Panc1 (cell line): ENCODE measurements around the gene PIK3R4. TPM values are rescaled to one million over a fixed set of nuclear protein-coding genes. Genes with fewer than 3 reads are reported as not detected.

ENCODE experiments used
- ATAC-seq: fragments of 200-7000 bp; cut with Tn5 transposase; 2 replicates; pipeline ENCODE4 v1.9.1; 2020; ENCODE audit warnings: mild to moderate bottlenecking, moderate library complexity
- BruUV-seq: library from RNA; stranded (reverse); fragments of 400-500 nt; replicated peaks from 2 replicates; lab custom pipeline; 2021; lab: Mats Ljungman, UMichigan
- CTCF ChIA-PET: fragments of 300-600 bp; sonication (Branson Sonifier 250); formaldehyde crosslinking; loops from one replicate; lab custom pipeline; 2022; ENCODE audit warnings: antibody characterized with exemption; lab: Charles Lee
- POLR2A ChIA-PET: fragments of 300-600 bp; sonication (Branson Sonifier 250); formaldehyde crosslinking; loops from one replicate; lab custom pipeline; 2022; ENCODE audit warnings: antibody characterized with exemption; lab: Charles Lee
- DNase-seq: peaks from one replicate; pipeline ENCODE4 v3.0.0-alpha.2; 2010; ENCODE audit warnings: low read depth, low spot score
- H3K27ac ChIP-seq: 2 replicates; pipeline ENCODE4 v1.5.1; 2011; ENCODE audit warnings: mild to moderate bottlenecking, low read length, inconsistent platforms
- H3K27me3 ChIP-seq: fragments of 200-500 bp; sonication (Bioruptor generic); 2 replicates; pipeline ENCODE4 v1.6.0; 2014; ENCODE audit warnings: low read length, inconsistent platforms; ENCODE audit not compliant: control insufficient read depth, insufficient read depth
- H3K36me3 ChIP-seq: fragments of 200-500 bp; sonication (Bioruptor generic); 2 replicates; pipeline ENCODE4 v1.5.1; 2014; ENCODE audit warnings: inconsistent platforms, mild to moderate bottlenecking, low read length, moderate library complexity; ENCODE audit not compliant: control insufficient read depth, insufficient read depth
- H3K4me1 ChIP-seq: 2 replicates; pipeline ENCODE4 v1.5.1; 2011; ENCODE audit warnings: inconsistent platforms, mild to moderate bottlenecking, low read length, moderate library complexity; ENCODE audit not compliant: control insufficient read depth, insufficient read depth
- H3K4me3 ChIP-seq, 2 experiments: 2 replicates each; pipeline ENCODE4 v1.5.1; 2011 to 2012; ENCODE audit warnings: low read depth in 2 of 2, low read length in 2 of 2, mild to moderate bottlenecking in 2 of 2, inconsistent platforms in 1 of 2, moderate library complexity in 1 of 2
- H3K9me3 ChIP-seq: fragments of 200-500 bp; sonication (Bioruptor generic); 2 replicates; pipeline ENCODE4 v1.5.1; 2014; ENCODE audit warnings: low read depth, mild to moderate bottlenecking, inconsistent platforms, low read length, moderate library complexity; ENCODE audit not compliant: control insufficient read depth, insufficient read depth
- POLR2AphosphoS5 ChIP-seq: IDR thresholded peaks from 2 replicates; pipeline ENCODE4 v1.6.1; 2012; ENCODE audit warnings: mild to moderate bottlenecking, low read depth, low read length, moderate library complexity
- REST ChIP-seq, 2 experiments: IDR thresholded peaks; 2 replicates each; pipeline ENCODE4 v1.6.1; 2011 to 2012; ENCODE audit warnings: low read depth in 2 of 2, control low read depth in 1 of 2, low read length in 1 of 2, mild to moderate bottlenecking in 1 of 2, moderate library complexity in 1 of 2; ENCODE audit not compliant: insufficient read depth in 1 of 2
- SIN3A ChIP-seq: IDR thresholded peaks from 2 replicates; pipeline ENCODE4 v1.6.1; 2012; ENCODE audit warnings: low read depth, mild to moderate bottlenecking, low read length, moderate library complexity, borderline replicate concordance; ENCODE audit not compliant: insufficient read depth
- TCF7L2 ChIP-seq: IDR thresholded peaks from 2 replicates; pipeline ENCODE4 v1.6.1; 2011; ENCODE audit warnings: mild to moderate bottlenecking, low read depth, low read length, inconsistent platforms
- in situ Hi-C: cut with HindIII; loops from 2 replicates; pipeline ENCODE4 v1.10.0; 2016; ENCODE audit warnings: low sequenced_read_pairs, low pct_unique_long_range_greater_than_20kb
- intact Hi-C: fragments of 100-400 bp; cut with micrococcal nuclease; formaldehyde crosslinking; loops from one replicate; pipeline ENCODE4 v1.10.0; 2022; ENCODE audit not compliant: unreplicated experiment
- total RNA-seq: library from RNA; stranded (reverse); gene quantifications from one replicate; pipeline ENCODE4 v1.2.1, GENCODE V29; 2021; ENCODE audit not compliant: unreplicated experiment
- TF ChIP-seq, protein P1 (sequence below): fragments of 450-650 bp; IDR thresholded peaks from 2 replicates; pipeline ENCODE4 v1.5.1; 2017; ENCODE audit warnings: mild to moderate bottlenecking

PIK3R4 gene
- total RNA-seq, 1 experiment from 2014 or later = 26.1 TPM

DNA sequence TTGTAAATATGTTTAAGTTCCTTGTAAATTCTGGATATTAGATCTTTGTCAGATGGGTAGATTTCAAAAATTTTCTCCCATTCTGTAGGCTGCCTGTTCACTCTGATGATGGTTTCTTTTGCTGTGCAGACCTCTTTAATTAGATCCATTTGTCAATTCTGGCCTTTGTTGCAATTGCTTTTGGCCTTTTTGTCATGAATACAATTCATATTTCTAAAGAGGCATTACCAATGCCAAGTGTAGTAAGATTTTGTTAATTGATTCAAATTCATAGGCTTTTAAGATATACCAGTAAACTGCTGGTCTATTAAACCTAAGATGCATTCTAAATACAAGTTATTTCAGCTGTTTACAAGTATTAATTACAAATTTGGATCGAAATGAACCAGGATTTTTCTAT, 31.0 kb downstream of the PIK3R4 start:
- BruUV-seq = TSS peak; percentile 19
- H3K27me3 ChIP-seq = no peaks in the 10 kb centered on the region
- ATAC-seq = no peak
- no peaks in the 10 kb centered on the region for H3K4me1 ChIP-seq
- TF ChIP-seq, protein P1, sequence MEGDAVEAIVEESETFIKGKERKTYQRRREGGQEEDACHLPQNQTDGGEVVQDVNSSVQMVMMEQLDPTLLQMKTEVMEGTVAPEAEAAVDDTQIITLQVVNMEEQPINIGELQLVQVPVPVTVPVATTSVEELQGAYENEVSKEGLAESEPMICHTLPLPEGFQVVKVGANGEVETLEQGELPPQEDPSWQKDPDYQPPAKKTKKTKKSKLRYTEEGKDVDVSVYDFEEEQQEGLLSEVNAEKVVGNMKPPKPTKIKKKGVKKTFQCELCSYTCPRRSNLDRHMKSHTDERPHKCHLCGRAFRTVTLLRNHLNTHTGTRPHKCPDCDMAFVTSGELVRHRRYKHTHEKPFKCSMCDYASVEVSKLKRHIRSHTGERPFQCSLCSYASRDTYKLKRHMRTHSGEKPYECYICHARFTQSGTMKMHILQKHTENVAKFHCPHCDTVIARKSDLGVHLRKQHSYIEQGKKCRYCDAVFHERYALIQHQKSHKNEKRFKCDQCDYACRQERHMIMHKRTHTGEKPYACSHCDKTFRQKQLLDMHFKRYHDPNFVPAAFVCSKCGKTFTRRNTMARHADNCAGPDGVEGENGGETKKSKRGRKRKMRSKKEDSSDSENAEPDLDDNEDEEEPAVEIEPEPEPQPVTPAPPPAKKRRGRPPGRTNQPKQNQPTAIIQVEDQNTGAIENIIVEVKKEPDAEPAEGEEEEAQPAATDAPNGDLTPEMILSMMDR = no peak
- TF ChIP-seq TCF7L2 (no peak), REST (IDR thresholded peaks at IDR 0.05; ENCODE audit: insufficient read depth in 1 of 2, low read depth in 2 of 2, low read length in 1 of 2) (no peak), SIN3A (no peak)
- no peak for DNase-seq
- peaks cover 4% of the 10 kb centered on the region; the same call in 1 of the 2 replicates for H3K36me3 ChIP-seq
- in situ Hi-C loops (no loop called here), intact Hi-C loops (no loop called here)
- ChIA-PET POLR2A (no interaction called here), CTCF (no interaction called here)
- no peak overlapping the region for H3K27ac ChIP-seq
- no peak overlapping the region for H3K4me3 ChIP-seq
- H3K9me3 ChIP-seq = no peaks in the 10 kb centered on the region

GRCh38 chr3:130712718-130713423, 33.8 kb downstream of the PIK3R4 start:
- in situ Hi-C loops (no loop called here), intact Hi-C loops (no loop called here)
- TF ChIP-seq POLR2AphosphoS5 = no peak
- TF ChIP-seq, protein P1 = no peak
- no peak for TF ChIP-seq REST (IDR thresholded peaks at IDR 0.05; ENCODE audit: insufficient read depth in 1 of 2, low read depth in 2 of 2, low read length in 1 of 2)
- TF ChIP-seq SIN3A = no peak
- TF ChIP-seq TCF7L2 = no peak
- Histone ChIP-seq H3K4me1 (no peaks in the 10 kb centered on the region), H3K36me3 (peaks cover 4% of the 10 kb centered on the region; the same call in 1 of the 2 replicates), H3K9me3 (no peaks in the 10 kb centered on the region), H3K4me3 (no peak overlapping the region), H3K27me3 (no peaks in the 10 kb centered on the region), H3K27ac (no peak overlapping the region)
- ChIA-PET CTCF (no interaction called here), POLR2A (interaction anchor here (0.5 to 0.7 kb wide), 2 partner anchors 21 to 40 kb away, joined by 3 to 5 read pairs; no protein-coding TSS in a partner anchor)
- DNase-seq (no peak), ATAC-seq (no peak)
- BruUV-seq = no TSS peak
